H1 (cell line): ENCODE results near the gene SH2B2.
A peak's percentile ranks its signal among the peaks of the same experiment; 100 is the strongest.

Experiments
- CREB1 ChIP-seq: IDR thresholded peaks from 2 replicates; pipeline ENCODE4 v1.6.1; 2012; ENCODE audit warnings: inconsistent platforms
- CTCF ChIP-seq, 3 experiments: IDR thresholded peaks; 1 replicate in 2 of 3; 2 replicates in 1 of 3; pipeline versions ENCODE4 v1.5.1 to v1.6.1; 2011; ENCODE audit warnings: low read length in 3 of 3, mild to moderate bottlenecking in 3 of 3, inconsistent platforms in 2 of 3, low read depth in 1 of 3, moderate library complexity in 1 of 3; ENCODE audit not compliant: insufficient read depth in 1 of 3; ENCODE audit errors: control extremely low read depth in 1 of 3
- EGR1 ChIP-seq: IDR thresholded peaks from 2 replicates; pipeline ENCODE4 v1.6.1; 2011; ENCODE audit warnings: low read depth, low read length, borderline replicate concordance
- HDAC2 ChIP-seq, 2 experiments: fragments of 300-600 bp in 1 of 2; sonication (generic) in 1 of 2; IDR thresholded peaks; 2 replicates each; pipeline ENCODE4 v1.6.1; 2011 to 2012; ENCODE audit warnings: low read depth in 2 of 2, low read length in 2 of 2, mild to moderate bottlenecking in 2 of 2, moderate library complexity in 2 of 2, borderline replicate concordance in 1 of 2, inconsistent platforms in 1 of 2
- NRF1 ChIP-seq: IDR thresholded peaks from 2 replicates; pipeline ENCODE4 v1.6.1; 2011; ENCODE audit warnings: mild to moderate bottlenecking, low read depth, low read length, improper control_type of control experiment
- RAD21 ChIP-seq, 2 experiments: IDR thresholded peaks in 1 of 2; conservative IDR thresholded peaks in 1 of 2; 2 replicates each; pipeline ENCODE4 v1.6.1; 2011; ENCODE audit warnings: low read depth in 2 of 2, low read length in 2 of 2, improper control_type of control experiment in 1 of 2, inconsistent platforms in 1 of 2, mild to moderate bottlenecking in 1 of 2, moderate library complexity in 1 of 2
- RNF2 ChIP-seq: fragments of 200-900, 300-1000 bp; sonication (generic); IDR thresholded peaks from 2 replicates; pipeline ENCODE4 v1.7.1; 2016; ENCODE audit warnings: borderline replicate concordance, low read depth, mild to moderate bottlenecking, antibody characterized with exemption, low read length; ENCODE audit not compliant: poor library complexity, severe bottlenecking; ENCODE audit errors: missing control alignments
- SIX5 ChIP-seq: IDR thresholded peaks from 2 replicates; pipeline ENCODE4 v1.6.1; 2011; ENCODE audit warnings: mild to moderate bottlenecking, low read depth, low read length
- SUZ12 ChIP-seq: fragments of 200-600 bp; sonication (generic); IDR thresholded peaks from 2 replicates; pipeline ENCODE4 v1.6.1; 2012; ENCODE audit warnings: mild to moderate bottlenecking, inconsistent platforms, low read length, moderate library complexity, mixed read lengths
- TF ChIP-seq, protein P1 (sequence below): IDR thresholded peaks from 2 replicates; pipeline ENCODE4 v1.6.1; 2012; ENCODE audit warnings: inconsistent platforms
- TF ChIP-seq, protein P2 (sequence below): IDR thresholded peaks from 2 replicates; pipeline ENCODE4 v1.6.1; 2011; ENCODE audit warnings: low read depth, mild to moderate bottlenecking, low read length; ENCODE audit not compliant: insufficient read depth

DNA sequence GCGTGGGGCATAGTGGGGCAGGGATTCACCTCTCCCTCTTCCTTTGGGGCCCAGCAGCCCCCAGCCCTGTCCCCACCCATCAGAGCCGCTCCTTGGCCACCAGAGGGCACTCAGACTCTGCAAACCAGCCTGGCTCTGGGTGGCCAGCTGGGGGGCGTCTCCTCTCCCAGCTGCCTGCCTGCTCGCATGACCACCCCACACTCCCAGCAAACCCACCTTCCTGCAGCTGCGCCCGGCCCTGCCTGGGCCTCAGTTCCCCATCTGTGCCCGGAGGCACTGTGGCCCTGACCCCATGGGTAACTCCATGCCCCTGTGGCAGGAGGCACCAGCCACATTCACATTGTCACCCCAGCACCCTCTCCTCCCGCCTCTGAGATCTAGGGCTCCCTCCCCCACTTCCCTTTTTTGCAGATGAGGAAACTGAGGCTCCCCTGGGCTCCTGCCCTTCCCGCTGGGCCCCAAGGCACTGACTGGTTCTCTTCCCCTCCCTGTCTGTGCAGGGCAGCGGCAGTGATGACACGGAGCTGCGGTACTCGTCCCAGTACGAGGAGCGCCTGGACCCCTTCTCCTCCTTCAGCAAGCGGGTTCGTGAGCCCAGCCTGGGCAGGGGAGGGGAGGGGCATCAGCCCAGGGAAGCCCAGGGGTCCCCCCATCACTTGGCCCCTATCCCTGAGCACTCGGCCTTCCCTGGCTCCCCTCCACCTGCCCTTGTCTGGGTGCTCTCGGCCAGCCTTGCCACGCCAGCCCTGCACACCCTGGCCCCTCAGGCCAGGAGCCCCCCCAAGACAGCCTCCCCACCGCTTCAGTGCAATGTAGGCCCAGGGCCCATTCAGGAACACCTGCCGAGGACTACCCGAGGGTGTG lies 6.9 kb upstream of the SH2B2 start:
- TF ChIP-seq CTCF (IDR thresholded peaks at IDR 0.05; ENCODE audit: control extremely low read depth in 1 of 3, insufficient read depth in 1 of 3, low read depth in 1 of 3, low read length in 3 of 3) (peak in 2 of 3 experiments; percentile 88 to 95; a peak in 3 of 4 replicates), SUZ12 (no peak), SIX5 (no peak), RNF2 (no peak), HDAC2 (IDR thresholded peaks at IDR 0.05; ENCODE audit: borderline replicate concordance in 1 of 2, low read depth in 2 of 2, low read length in 2 of 2) (no peak), RAD21 (IDR thresholded peaks at IDR 0.05 in 1 of 2, conservative IDR thresholded peaks at IDR 0.05 in 1 of 2; ENCODE audit: low read depth in 2 of 2, low read length in 2 of 2) (peak; percentile 92 to 96), EGR1 (no peak), NRF1 (no peak), CREB1 (no peak)
- TF ChIP-seq, protein P1, sequence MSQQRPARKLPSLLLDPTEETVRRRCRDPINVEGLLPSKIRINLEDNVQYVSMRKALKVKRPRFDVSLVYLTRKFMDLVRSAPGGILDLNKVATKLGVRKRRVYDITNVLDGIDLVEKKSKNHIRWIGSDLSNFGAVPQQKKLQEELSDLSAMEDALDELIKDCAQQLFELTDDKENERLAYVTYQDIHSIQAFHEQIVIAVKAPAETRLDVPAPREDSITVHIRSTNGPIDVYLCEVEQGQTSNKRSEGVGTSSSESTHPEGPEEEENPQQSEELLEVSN: no peak
- TF ChIP-seq, protein P2, sequence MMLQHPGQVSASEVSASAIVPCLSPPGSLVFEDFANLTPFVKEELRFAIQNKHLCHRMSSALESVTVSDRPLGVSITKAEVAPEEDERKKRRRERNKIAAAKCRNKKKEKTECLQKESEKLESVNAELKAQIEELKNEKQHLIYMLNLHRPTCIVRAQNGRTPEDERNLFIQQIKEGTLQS: no peak
